ENCODE data around the gene SHTN1.

DNA sequence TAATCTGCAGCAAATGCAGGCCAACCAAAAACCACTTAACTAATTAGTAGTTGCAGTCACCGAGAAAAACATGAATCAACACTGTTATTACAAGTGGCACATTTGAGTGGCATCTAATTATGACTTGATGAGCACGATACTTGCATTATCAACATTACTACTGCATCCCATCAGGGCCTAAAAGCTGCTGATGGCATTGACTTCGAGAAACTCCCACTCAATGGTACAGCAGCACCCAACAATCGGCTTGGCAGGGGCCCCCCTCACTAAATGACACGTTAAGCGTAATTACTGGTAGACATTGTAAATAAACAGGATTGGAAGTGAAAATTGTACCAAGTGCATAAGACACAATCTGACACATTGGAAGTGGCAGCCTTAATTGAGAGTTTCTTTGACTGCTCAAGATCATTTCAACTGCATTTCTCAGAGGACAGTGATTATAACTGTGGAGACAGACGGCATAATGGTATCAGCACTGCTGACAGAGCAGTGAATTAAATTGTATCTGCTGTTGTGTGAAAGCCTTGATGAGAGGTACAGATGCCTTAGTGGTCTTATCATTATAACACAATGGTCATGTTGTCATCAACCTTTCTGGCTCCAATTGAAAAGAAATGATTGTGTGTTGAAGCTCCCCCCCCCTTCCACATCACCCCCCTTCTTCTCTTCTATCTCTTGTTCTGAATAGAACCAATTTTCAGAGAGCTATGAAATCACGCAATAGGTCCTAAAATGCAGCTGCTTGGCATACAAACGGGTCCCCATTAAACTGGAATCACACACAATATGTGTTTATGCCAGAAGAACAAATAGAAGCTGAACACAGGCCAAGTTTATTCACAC is 43.4 kb downstream of the SHTN1 start:
- TF ChIP-seq, protein P1, sequence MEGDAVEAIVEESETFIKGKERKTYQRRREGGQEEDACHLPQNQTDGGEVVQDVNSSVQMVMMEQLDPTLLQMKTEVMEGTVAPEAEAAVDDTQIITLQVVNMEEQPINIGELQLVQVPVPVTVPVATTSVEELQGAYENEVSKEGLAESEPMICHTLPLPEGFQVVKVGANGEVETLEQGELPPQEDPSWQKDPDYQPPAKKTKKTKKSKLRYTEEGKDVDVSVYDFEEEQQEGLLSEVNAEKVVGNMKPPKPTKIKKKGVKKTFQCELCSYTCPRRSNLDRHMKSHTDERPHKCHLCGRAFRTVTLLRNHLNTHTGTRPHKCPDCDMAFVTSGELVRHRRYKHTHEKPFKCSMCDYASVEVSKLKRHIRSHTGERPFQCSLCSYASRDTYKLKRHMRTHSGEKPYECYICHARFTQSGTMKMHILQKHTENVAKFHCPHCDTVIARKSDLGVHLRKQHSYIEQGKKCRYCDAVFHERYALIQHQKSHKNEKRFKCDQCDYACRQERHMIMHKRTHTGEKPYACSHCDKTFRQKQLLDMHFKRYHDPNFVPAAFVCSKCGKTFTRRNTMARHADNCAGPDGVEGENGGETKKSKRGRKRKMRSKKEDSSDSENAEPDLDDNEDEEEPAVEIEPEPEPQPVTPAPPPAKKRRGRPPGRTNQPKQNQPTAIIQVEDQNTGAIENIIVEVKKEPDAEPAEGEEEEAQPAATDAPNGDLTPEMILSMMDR (conservative IDR thresholded peaks at IDR 0.05; ENCODE audit: low read depth, low read length) = no peak
- TF ChIP-seq MAZ (IDR thresholded peaks at IDR 0.05; ENCODE audit: borderline replicate concordance, low read depth, low read length) (no peak), NFE2L2 (IDR thresholded peaks at IDR 0.05; ENCODE audit: low read depth, low read length) (no peak), POLR2A (IDR thresholded peaks at IDR 0.05; ENCODE audit: low read depth, low read length) (no peak), MAFK (IDR thresholded peaks at IDR 0.05; ENCODE audit: low read depth, low read length) (no peak), CHD1 (IDR thresholded peaks at IDR 0.05; ENCODE audit: low read depth, low read length) (no peak), BHLHE40 (IDR thresholded peaks at IDR 0.05; ENCODE audit: low read depth, low read length) (no peak), SMC3 (IDR thresholded peaks at IDR 0.05; ENCODE audit: low read depth, low read length) (no peak), RAD21 (IDR thresholded peaks at IDR 0.05; ENCODE audit: low read length) (no peak), RCOR1 (IDR thresholded peaks at IDR 0.05; ENCODE audit: insufficient replicate concordance, low read length) (no peak), CEBPB (IDR thresholded peaks at IDR 0.05; ENCODE audit: low read depth, low read length) (no peak), FOS (IDR thresholded peaks at IDR 0.05; ENCODE audit: low read depth, low read length) (no peak), MXI1 (IDR thresholded peaks at IDR 0.05; ENCODE audit: borderline replicate concordance, low read depth, low read length) (no peak)
- TF ChIP-seq, protein P2, sequence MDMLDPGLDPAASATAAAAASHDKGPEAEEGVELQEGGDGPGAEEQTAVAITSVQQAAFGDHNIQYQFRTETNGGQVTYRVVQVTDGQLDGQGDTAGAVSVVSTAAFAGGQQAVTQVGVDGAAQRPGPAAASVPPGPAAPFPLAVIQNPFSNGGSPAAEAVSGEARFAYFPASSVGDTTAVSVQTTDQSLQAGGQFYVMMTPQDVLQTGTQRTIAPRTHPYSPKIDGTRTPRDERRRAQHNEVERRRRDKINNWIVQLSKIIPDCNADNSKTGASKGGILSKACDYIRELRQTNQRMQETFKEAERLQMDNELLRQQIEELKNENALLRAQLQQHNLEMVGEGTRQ (IDR thresholded peaks at IDR 0.05; ENCODE audit: low read depth, low read length) = no peak
